HepG2 (cell line): ENCODE measurements around the gene ABHD1. TPM values are rescaled to one million over a fixed set of nuclear protein-coding genes. Genes with fewer than 3 reads are reported as not detected.

Experiments
- ATAC-seq: fragments of 200-7000 bp; cut with Tn5 transposase; 3 replicates; pipeline ENCODE4 v1.9.1; 2020; ENCODE audit warnings: mild to moderate bottlenecking, moderate library complexity
- BruUV-seq: library from RNA; stranded (reverse); fragments of 400-500 nt; replicated peaks from 2 replicates; lab custom pipeline; 2021; lab: Mats Ljungman, UMichigan
- CTCF ChIA-PET: fragments of 300-600 bp; formaldehyde crosslinking; extraction: SDS; loops from one replicate; lab custom pipeline; 2021; ENCODE audit warnings: low total read pairs, inconsistent platforms, low intra/inter-chr PET ratio; lab: Yijun Ruan, JAX
- POLR2A ChIA-PET: fragments of 350-600 bp; sonication (Branson Sonifier 250); formaldehyde crosslinking; loops from one replicate; lab custom pipeline; 2020; ENCODE audit warnings: antibody characterized with exemption, inconsistent platforms; lab: Yijun Ruan, JAX
- DNase-seq: peaks from one replicate; pipeline ENCODE4 v3.0.0-alpha.2; 2015; ENCODE audit warnings: low spot score
- FAIRE-seq: peaks from 3 replicates; lab custom pipeline; 2011; peaks lifted over from hg19 to GRCh38; lab: Jason Lieb, UNC
- H2AFZ ChIP-seq: one replicate; pipeline ENCODE4 v1.6.1; 2011; ENCODE audit warnings: low read length, inconsistent platforms
- H3K27ac ChIP-seq: fragments of 300-600 bp; 3 replicates; pipeline ENCODE4 v1.8.0; 2011; ENCODE audit warnings: mixed run types, mild to moderate bottlenecking, mixed read lengths, low read length, inconsistent platforms; ENCODE audit not compliant: insufficient read depth; ENCODE audit errors: extremely low read length
- H3K27me3 ChIP-seq, 2 experiments: fragments of 200-600 bp in 1 of 2; 2 replicates in 1 of 2; 3 replicates in 1 of 2; pipeline versions ENCODE4 v1.6.0 to v1.8.0; 2011; ENCODE audit warnings: low read length in 2 of 2, mild to moderate bottlenecking in 2 of 2, moderate library complexity in 2 of 2, inconsistent platforms in 1 of 2; ENCODE audit not compliant: insufficient read depth in 2 of 2, control insufficient read depth in 1 of 2
- H3K36me3 ChIP-seq, 2 experiments: fragments of 200-600 bp in 1 of 2; replicated peaks in 1 of 2; 2 replicates in 1 of 2; 3 replicates in 1 of 2; pipeline versions ENCODE4 v1.5.1 to v1.8.0; 2011; ENCODE audit warnings: low read length in 2 of 2, inconsistent platforms in 1 of 2; ENCODE audit not compliant: insufficient read depth in 2 of 2, control insufficient read depth in 1 of 2
- H3K4me1 ChIP-seq: 2 replicates; pipeline ENCODE4 v1.5.1; 2012; ENCODE audit warnings: low read length, inconsistent platforms; ENCODE audit not compliant: insufficient read depth
- H3K4me2 ChIP-seq: 2 replicates; pipeline ENCODE4 v1.6.0; 2011; ENCODE audit warnings: low read depth, low read length, inconsistent platforms
- H3K4me3 ChIP-seq, 3 experiments: fragments of 200-600 bp in 1 of 3; sonication (generic), shearing (Covaris generic) in 1 of 3; replicated peaks in 1 of 3; 2 replicates each; pipeline ENCODE4 v1.5.1; 2011 to 2016; ENCODE audit warnings: low read length in 3 of 3, inconsistent platforms in 2 of 3, low read depth in 2 of 3, mild to moderate bottlenecking in 2 of 3, control low read depth in 1 of 3, mixed read lengths in 1 of 3; ENCODE audit not compliant: insufficient read depth in 1 of 3
- H3K79me2 ChIP-seq: one replicate; pipeline ENCODE4 v1.6.1; 2011; ENCODE audit warnings: low read length, inconsistent platforms; ENCODE audit not compliant: insufficient read depth
- H3K9ac ChIP-seq: 2 replicates; pipeline ENCODE4 v1.6.0; 2011; ENCODE audit warnings: mild to moderate bottlenecking, low read depth, low read length, inconsistent platforms; ENCODE audit not compliant: insufficient read depth
- H3K9me3 ChIP-seq: 2 replicates; pipeline ENCODE4 v1.5.1; 2012; ENCODE audit warnings: mild to moderate bottlenecking, low read length
- H4K20me1 ChIP-seq: 2 replicates; pipeline ENCODE4 v1.6.0; 2011; ENCODE audit warnings: inconsistent platforms, mild to moderate bottlenecking, low read length, moderate library complexity; ENCODE audit not compliant: insufficient read depth
- CREBL2 ChIP-seq: sonication (generic); formaldehyde crosslinking; IDR thresholded peaks from 2 replicates; pipeline ENCODE4 v1.8.1; 2023; ENCODE audit warnings: missing genetic modification reagents, mild to moderate bottlenecking, borderline replicate concordance
- DPF2 ChIP-seq: sonication (generic); formaldehyde crosslinking; IDR thresholded peaks from 2 replicates; pipeline ENCODE4 v1.4.0; 2020; ENCODE audit warnings: mild to moderate bottlenecking, low read depth, missing genetic modification reagents, borderline replicate concordance
- FOXA1 ChIP-seq, 2 experiments: fragments of 450-650 bp in 1 of 2; sonication (generic) in 1 of 2; formaldehyde crosslinking in 1 of 2; IDR thresholded peaks; 2 replicates each; pipeline versions ENCODE4 v1.4.0 to v1.6.1; 2016 to 2020; ENCODE audit warnings: missing genetic modification reagents in 1 of 2
- FOXC1 ChIP-seq: sonication (generic); formaldehyde crosslinking; IDR thresholded peaks from 2 replicates; pipeline ENCODE4 v1.8.0; 2022; ENCODE audit warnings: mild to moderate bottlenecking, missing genetic modification reagents, borderline replicate concordance
- HOXA3 ChIP-seq: sonication (generic); formaldehyde crosslinking; IDR thresholded peaks from 2 replicates; pipeline ENCODE4 v1.5.0; 2020; ENCODE audit warnings: missing genetic modification reagents
- MYNN ChIP-seq: sonication (generic); formaldehyde crosslinking; IDR thresholded peaks from 2 replicates; pipeline ENCODE4 v1.4.0; 2020; ENCODE audit warnings: mild to moderate bottlenecking, low read depth, missing genetic modification reagents
- PBX3 ChIP-seq: sonication (generic); formaldehyde crosslinking; IDR thresholded peaks from 2 replicates; pipeline ENCODE4 v1.8.1; 2023; ENCODE audit warnings: missing genetic modification reagents, inconsistent platforms, borderline replicate concordance
- POLR2A ChIP-seq, 2 experiments: IDR thresholded peaks; 2 replicates each; pipeline ENCODE4 v1.6.1; 2011; ENCODE audit warnings: low read depth in 2 of 2, low read length in 2 of 2, mild to moderate bottlenecking in 1 of 2, moderate library complexity in 1 of 2; ENCODE audit not compliant: insufficient read depth in 1 of 2
- REXO4 ChIP-seq: sonication (generic); formaldehyde crosslinking; IDR thresholded peaks from 2 replicates; pipeline ENCODE4 v1.8.0; 2022; ENCODE audit warnings: missing genetic modification reagents, mild to moderate bottlenecking, borderline replicate concordance
- RFXANK ChIP-seq: IDR thresholded peaks from 2 replicates; pipeline ENCODE4 v1.6.1; 2016
- THRA ChIP-seq: sonication (generic); formaldehyde crosslinking; IDR thresholded peaks from 2 replicates; pipeline ENCODE4 v1.4.0; 2020; ENCODE audit warnings: missing genetic modification reagents, borderline replicate concordance
- ZBTB49 ChIP-seq: sonication (generic); formaldehyde crosslinking; IDR thresholded peaks from 2 replicates; pipeline ENCODE4 v1.4.0; 2020; ENCODE audit warnings: missing genetic modification reagents, borderline replicate concordance
- ZNF260 ChIP-seq: sonication (generic); formaldehyde crosslinking; IDR thresholded peaks from 2 replicates; pipeline ENCODE4 v1.4.0; 2020; ENCODE audit warnings: missing genetic modification reagents, low read depth, mild to moderate bottlenecking, borderline replicate concordance
- ZNF350 ChIP-seq: sonication (generic); formaldehyde crosslinking; IDR thresholded peaks from 2 replicates; pipeline ENCODE4 v1.4.0; 2020; ENCODE audit warnings: mild to moderate bottlenecking, low read depth, missing genetic modification reagents, borderline replicate concordance
- ZNF451 ChIP-seq: sonication (generic); formaldehyde crosslinking; IDR thresholded peaks from 2 replicates; pipeline ENCODE4 v1.5.0; 2020; ENCODE audit warnings: mild to moderate bottlenecking, missing genetic modification reagents
- ZNF691 ChIP-seq: sonication (generic); formaldehyde crosslinking; IDR thresholded peaks from 2 replicates; pipeline ENCODE4 v1.4.0; 2020; ENCODE audit warnings: missing genetic modification reagents, low read depth, mild to moderate bottlenecking, borderline replicate concordance
- ZNF792 ChIP-seq: IDR thresholded peaks from 2 replicates; pipeline ENCODE4 v1.6.1; 2016
- ZSCAN22 ChIP-seq: sonication (generic); formaldehyde crosslinking; IDR thresholded peaks from 2 replicates; pipeline ENCODE4 v1.4.0; 2020; ENCODE audit warnings: mild to moderate bottlenecking, missing genetic modification reagents
- WGBS: methylation state at CpG from one replicate; pipeline ENCODE4 v1.1.6; 2017; ENCODE audit warnings: low lambda C conversion rate; 5-methylcytosine and 5-hydroxymethylcytosine counted together
- in situ Hi-C: cut with HindIII; loops from 2 replicates; pipeline ENCODE4 v1.10.0; 2017; ENCODE audit warnings: low pct_unique_long_range_greater_than_20kb; ENCODE audit not compliant: extremely low pct_ligation_motif_present
- intact Hi-C: fragments of 100-400 bp; cut with micrococcal nuclease; formaldehyde crosslinking; loops from one replicate; pipeline ENCODE4 v1.10.0; 2022; ENCODE audit not compliant: unreplicated experiment
- polyA plus RNA-seq, 8 experiments: library from polyadenylated mRNA; depleted of rRNA in 3 of 8; stranded (reverse) in 7 of 8; unstranded in 1 of 8; fragments of >200 nt; fragmentation: Illumina TruSeq in 4 of 8; extraction: Trizol in 4 of 8; gene quantifications; 2 replicates each; pipeline versions ENCODE4 v1.2.1 to v1.2.3, GENCODE V29; 2011 to 2016; ENCODE audit warnings: low read depth in 4 of 8, missing spikeins in 1 of 8, mixed read lengths in 1 of 8; ENCODE audit not compliant: insufficient read depth in 1 of 8
- total RNA-seq, 5 experiments: library from RNA; depleted of rRNA; stranded (reverse); fragments of >200 nt; fragmentation: Illumina TruSeq; extraction: Trizol; gene quantifications; 2 replicates each; pipeline ENCODE4 v1.2.3, GENCODE V29; 2016; ENCODE audit warnings: low read depth in 1 of 5

The ABHD1 gene
- total and polyA plus RNA-seq, 2 of the 13 experiments (the other 11 are each of a cell fraction or from before 2014, with no cell fraction given) = 0.04 to 0.81 TPM

GRCh38 chr2:27127883-27128667, 4.5 kb downstream of the ABHD1 start:
- Histone ChIP-seq H3K79me2 (peaks cover 8% of the 10 kb centered on the region), H4K20me1 (no peaks in the 10 kb centered on the region), H3K9ac (no peak overlapping the region), H3K9me3 (no peaks in the 10 kb centered on the region), H3K4me1 (peaks cover 54% of the 10 kb centered on the region), H3K27me3 (peaks cover 0 to 8% of the 10 kb centered on the region in 2 experiments; a peak in 2 of 5 replicates), H3K36me3 (peaks cover 20 to 30% of the 10 kb centered on the region in 2 experiments), H3K4me3 (no peak overlapping the region), H3K4me2 (no peak overlapping the region), H2AFZ (no peak overlapping the region), H3K27ac (no peak overlapping the region)
- no peak for DNase-seq
- intact Hi-C loops = no loop called here
- POLR2A ChIA-PET = interaction anchor here (1.3 kb wide), 1 partner anchor 67 kb away, joined by 3 read pairs; no protein-coding TSS in a partner anchor
- no peak for FAIRE-seq
- CTCF ChIA-PET = no interaction called here
- 95% methylated on average over 8 of the region's 9 CpGs for WGBS
- ATAC-seq = no peak
- no TSS peak for BruUV-seq
- in situ Hi-C loops = no loop called here
- TF ChIP-seq ZNF691 (CRISPR knock-in tag) (0 out of 2 replicates have a peak, but pooled peaks have one; percentile 19), ZNF260 (CRISPR knock-in tag) (no peak), ZNF792 (CRISPR knock-in tag) (no peak), ZNF451 (CRISPR knock-in tag) (no peak), MYNN (CRISPR knock-in tag) (no peak), FOXA1 (IDR thresholded peaks at IDR 0.05) (no peak), FOXA1 (CRISPR knock-in tag; IDR thresholded peaks at IDR 0.05) (no peak), POLR2A (IDR thresholded peaks at IDR 0.05; ENCODE audit: insufficient read depth in 1 of 2, low read depth in 2 of 2, low read length in 2 of 2) (peak in 1 of 2 experiments; percentile 38; a peak in 2 of 4 replicates), PBX3 (CRISPR knock-in tag) (no peak), REXO4 (CRISPR knock-in tag) (no peak), ZSCAN22 (CRISPR knock-in tag) (no peak), THRA (no peak), HOXA3 (CRISPR knock-in tag) (no peak), RFXANK (no peak), FOXC1 (CRISPR knock-in tag) (no peak), CREBL2 (CRISPR knock-in tag) (no peak), ZBTB49 (CRISPR knock-in tag) (no peak), ZNF350 (CRISPR knock-in tag) (peak; percentile 25; the same call in 1 of the 2 replicates), DPF2 (no peak)
